GM18507 (cell line): ENCODE data around the gene PTPRF.
"Not testable (repeated sequence)": the region's sequence is repeated elsewhere in the genome, so short reads cannot be mapped to it uniquely, and the experiment has no call there.

Source experiments
- DNase-seq: peaks from one replicate; pipeline ENCODE4 v3.0.0; 2011; ENCODE audit warnings: low read depth; ENCODE audit not compliant: insufficient read length; ENCODE audit errors: extremely low spot score
- FAIRE-seq: peaks from 2 replicates; lab custom pipeline; 2011; peaks lifted over from hg19 to GRCh38; lab: Jason Lieb, UNC

The PTPRF gene

GRCh38 chr1:43618521-43619313 lies 88.0 kb downstream of the PTPRF start:
- DNase-seq (no peak), FAIRE-seq (no peak)

GRCh38 chr1:43619314-43619790 lies 88.7 kb downstream of the PTPRF start:
- FAIRE-seq (no peak), DNase-seq (no peak)

- DNase-seq (no peak), FAIRE-seq (no peak)
Measured at GRCh38 chr1:43619996-43620920, 89.6 kb downstream of the PTPRF start.

GRCh38 chr1:43620956-43621355 lies 90.3 kb downstream of the PTPRF start:
- FAIRE-seq (no peak), DNase-seq (no peak)

GRCh38 chr1:43621386-43621785 lies 90.7 kb downstream of the PTPRF start:
- FAIRE-seq: no peak
- no peak for DNase-seq

- FAIRE-seq (no peak), DNase-seq (no peak)
Measured at GRCh38 chr1:43621861-43622260, 91.2 kb downstream of the PTPRF start.

GRCh38 chr1:43622471-43622870 lies 91.8 kb downstream of the PTPRF start:
- no peak for FAIRE-seq
- DNase-seq: no peak

- no peak for DNase-seq
- FAIRE-seq: no peak
Measured at GRCh38 chr1:43622901-43623780, 92.5 kb downstream of the PTPRF start.

- FAIRE-seq (no peak), DNase-seq (no peak)
Measured at GRCh38 chr1:43625063-43625780, 94.5 kb downstream of the PTPRF start.

GRCh38 chr1:43632135-43632670 lies 101.5 kb downstream of the PTPRF start:
- FAIRE-seq (no peak), DNase-seq (no peak)

- FAIRE-seq (no peak), DNase-seq (no peak)
Measured at GRCh38 chr1:43634721-43635120, 104.0 kb downstream of the PTPRF start.

GRCh38 chr1:43636006-43636641 lies 105.4 kb downstream of the PTPRF start:
- DNase-seq (no peak), FAIRE-seq (no peak)

GRCh38 chr1:43637267-43637666 lies 106.6 kb downstream of the PTPRF start:
- FAIRE-seq: no peak

GRCh38 chr1:43638381-43638780 lies 107.7 kb downstream of the PTPRF start:
- not testable (repeated sequence) for DNase-seq, FAIRE-seq

More at GRCh38 chr1:43637267-43637666, 106.6 kb downstream of the PTPRF start:
- DNase-seq: no peak

- no peak for FAIRE-seq
- DNase-seq: no peak
Measured at GRCh38 chr1:43639976-43640794, 109.5 kb downstream of the PTPRF start.

- FAIRE-seq (no peak), DNase-seq (no peak)
Measured at GRCh38 chr1:43644558-43644957, 113.9 kb downstream of the PTPRF start.

- FAIRE-seq (no peak), DNase-seq (no peak)
Measured at GRCh38 chr1:43645461-43645860, 114.8 kb downstream of the PTPRF start.
